Endothelial cell of coronary artery (primary cell): ENCODE measurements around the gene NLRC4. TPM values are rescaled to one million over a fixed set of nuclear protein-coding genes. Genes with fewer than 3 reads are reported as not detected.

Experiments
- total RNA-seq: library from RNA; depleted of rRNA; stranded (reverse); fragments of >200 nt; gene quantifications from 2 replicates; pipeline ENCODE4 v1.2.3, GENCODE V29; 2014

NLRC4 gene, protein sequence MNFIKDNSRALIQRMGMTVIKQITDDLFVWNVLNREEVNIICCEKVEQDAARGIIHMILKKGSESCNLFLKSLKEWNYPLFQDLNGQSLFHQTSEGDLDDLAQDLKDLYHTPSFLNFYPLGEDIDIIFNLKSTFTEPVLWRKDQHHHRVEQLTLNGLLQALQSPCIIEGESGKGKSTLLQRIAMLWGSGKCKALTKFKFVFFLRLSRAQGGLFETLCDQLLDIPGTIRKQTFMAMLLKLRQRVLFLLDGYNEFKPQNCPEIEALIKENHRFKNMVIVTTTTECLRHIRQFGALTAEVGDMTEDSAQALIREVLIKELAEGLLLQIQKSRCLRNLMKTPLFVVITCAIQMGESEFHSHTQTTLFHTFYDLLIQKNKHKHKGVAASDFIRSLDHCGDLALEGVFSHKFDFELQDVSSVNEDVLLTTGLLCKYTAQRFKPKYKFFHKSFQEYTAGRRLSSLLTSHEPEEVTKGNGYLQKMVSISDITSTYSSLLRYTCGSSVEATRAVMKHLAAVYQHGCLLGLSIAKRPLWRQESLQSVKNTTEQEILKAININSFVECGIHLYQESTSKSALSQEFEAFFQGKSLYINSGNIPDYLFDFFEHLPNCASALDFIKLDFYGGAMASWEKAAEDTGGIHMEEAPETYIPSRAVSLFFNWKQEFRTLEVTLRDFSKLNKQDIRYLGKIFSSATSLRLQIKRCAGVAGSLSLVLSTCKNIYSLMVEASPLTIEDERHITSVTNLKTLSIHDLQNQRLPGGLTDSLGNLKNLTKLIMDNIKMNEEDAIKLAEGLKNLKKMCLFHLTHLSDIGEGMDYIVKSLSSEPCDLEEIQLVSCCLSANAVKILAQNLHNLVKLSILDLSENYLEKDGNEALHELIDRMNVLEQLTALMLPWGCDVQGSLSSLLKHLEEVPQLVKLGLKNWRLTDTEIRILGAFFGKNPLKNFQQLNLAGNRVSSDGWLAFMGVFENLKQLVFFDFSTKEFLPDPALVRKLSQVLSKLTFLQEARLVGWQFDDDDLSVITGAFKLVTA
- not detected in 2 replicates for total RNA-seq

GRCh38 chr2:32264422-32265105 is at the start of gene NLRC4:
Gene NLRC4, minus strand, starts transcription at chr2:32264886. Its CDS starts 8,111 bp downstream, at chr2:32256775.

GRCh38 chr2:32277674-32278477 is 13.2 kb upstream of the NLRC4 start, which contains the start of gene YIPF4:
Gene YIPF4, plus strand, starts transcription at chr2:32277904. Its CDS starts 252 bp downstream, at chr2:32278156.

Other genes starting within 250 kb of the NLRC4 start
- 62.4 and 66.9 TPM in 2 replicates for gene DPY30, start 225.1 kb downstream of the NLRC4 start, total RNA-seq
- 23.9 and 28.9 TPM in 2 replicates for gene SPAST, start 201.3 kb downstream of the NLRC4 start, total RNA-seq
- gene SLC30A6, start 99.0 kb downstream of the NLRC4 start, total RNA-seq = 14.0 and 18.3 TPM in 2 replicates
- 15.6 and 24.7 TPM in 2 replicates for gene YIPF4, start 13.0 kb upstream of the NLRC4 start, total RNA-seq
- 131 and 189 TPM in 2 replicates for gene BIRC6, start 92.1 kb upstream of the NLRC4 start, total RNA-seq